ENCODE measurements around the gene MLC1.
"Not testable (repeated sequence)": the region's sequence is repeated elsewhere in the genome, so short reads cannot be mapped to it uniquely, and the experiment has no call there.

Gene MLC1

GRCh38 chr22:50102946-50103345 is 17.7 kb upstream of the MLC1 start:
- DNase-seq = no peak

DNA sequence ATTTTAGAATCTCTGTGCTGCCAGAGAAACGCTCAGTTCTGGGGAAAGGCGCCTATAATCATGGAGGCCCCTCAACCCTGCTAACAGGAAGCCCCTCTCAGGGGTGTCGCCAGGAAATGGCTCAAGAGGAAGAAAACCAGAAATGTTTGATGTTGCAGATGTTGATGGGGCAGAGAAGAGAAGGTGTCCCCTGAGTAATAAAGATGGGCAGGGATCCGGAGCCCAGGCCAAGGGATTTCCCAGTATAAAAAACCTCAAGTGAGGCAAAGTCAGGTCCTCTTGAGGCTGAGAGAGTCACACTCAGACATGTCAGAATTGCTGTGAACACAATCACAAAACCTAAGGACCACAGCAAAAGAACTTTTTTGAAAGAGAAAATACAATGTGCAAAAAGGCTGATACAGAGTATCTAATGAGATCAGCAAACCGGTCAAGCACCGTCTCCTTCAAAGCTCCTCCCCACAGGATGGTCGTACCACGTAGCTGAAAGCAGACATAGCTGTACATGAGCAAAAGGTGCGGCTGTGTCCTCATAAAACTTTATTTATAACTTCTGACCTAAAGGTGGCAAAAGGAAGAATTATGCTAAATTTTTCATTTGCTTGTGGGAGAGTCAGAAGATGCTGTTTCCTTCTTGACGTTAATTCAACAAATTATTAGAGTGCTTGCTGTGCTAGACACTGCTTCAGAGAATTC is 16.8 kb upstream of the MLC1 start:
- DNase-seq = no peak

DNA sequence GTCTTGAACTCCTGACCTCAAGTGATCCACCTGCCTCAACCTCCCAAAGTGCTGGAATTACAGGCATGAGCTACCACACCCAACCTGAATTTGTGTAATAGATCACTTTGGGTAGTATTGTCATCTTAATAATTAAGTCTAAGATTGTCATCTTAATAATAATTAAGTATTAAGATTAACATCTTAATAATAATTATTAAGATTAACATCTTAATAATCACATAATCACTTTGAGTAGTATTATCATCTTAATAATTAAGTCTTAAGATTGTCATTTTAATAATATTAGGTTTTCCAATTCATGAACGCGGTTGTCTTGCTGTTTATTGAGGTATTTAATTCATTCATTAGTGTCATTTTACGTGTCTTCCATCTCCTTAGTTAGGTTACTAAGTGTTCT is 12.8 kb upstream of the MLC1 start:
- no peak for DNase-seq

DNA sequence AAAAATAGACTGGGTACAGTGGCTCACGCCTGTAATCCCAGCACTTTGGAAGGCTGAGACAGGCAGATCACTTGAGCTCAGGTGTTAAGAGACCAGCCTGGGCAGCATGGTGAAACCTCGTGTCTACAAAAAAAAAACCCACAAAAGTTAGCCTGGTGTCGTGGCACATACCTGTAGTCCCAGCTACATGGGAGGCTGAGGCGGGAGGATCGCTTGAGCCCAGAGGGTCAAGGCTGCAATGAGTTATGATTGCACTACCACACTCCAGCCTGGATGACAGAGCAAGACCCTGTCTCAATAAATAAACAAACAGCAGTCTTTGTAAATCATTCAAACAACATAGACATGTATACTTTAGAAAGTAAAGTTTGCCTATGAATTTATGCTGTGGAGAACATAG is 7.1 kb upstream of the MLC1 start:
- no peak for DNase-seq

DNA sequence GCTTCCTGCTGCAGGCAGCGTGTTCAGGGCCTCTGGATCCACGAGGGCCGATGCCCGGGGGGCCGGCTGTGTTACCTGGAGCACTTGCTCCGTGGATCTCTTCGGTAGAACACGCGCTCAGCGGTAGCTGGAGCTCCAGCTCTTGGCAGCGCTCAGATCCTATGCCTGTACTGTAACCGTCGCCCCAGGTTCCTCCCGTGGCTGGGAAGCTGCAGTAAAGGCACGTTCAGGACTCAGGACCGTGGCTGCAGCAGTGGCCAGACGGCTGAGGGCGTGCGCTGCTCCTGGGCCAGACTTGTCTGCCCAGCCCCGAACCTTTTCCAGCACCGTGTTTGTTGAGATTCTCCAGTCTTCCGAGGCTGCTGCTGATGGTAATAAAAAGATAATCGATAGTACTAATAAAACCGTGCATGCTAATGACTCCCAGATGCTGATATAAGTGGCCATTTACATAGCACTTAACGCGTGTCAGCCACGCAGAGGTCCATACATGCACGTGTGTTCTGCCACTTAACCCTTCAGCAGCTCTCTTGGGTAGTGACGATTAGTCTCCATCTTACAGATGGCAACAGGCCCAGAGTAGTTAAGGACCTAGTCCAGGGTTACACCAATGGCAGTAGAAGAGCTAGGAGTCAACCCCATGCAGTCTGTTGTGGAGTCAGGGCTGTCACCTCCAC is 6.0 kb upstream of the MLC1 start:
- DNase-seq = no peak

DNA sequence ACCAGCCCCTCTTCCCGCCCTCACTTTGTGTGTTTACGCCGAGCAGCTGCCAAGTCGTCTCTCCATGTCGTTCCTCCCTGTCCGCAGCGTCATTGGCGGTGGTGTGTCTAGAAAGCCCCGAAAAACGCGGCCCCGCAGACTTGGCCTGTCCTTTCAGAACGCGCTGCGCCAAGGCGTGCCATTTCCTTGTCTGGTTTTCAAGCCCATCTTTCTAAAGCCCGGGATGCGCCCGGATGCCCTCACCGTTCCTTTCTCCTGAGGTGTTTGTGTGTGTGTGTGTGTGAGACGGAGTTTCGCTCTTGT is 5.1 kb upstream of the MLC1 start:
- DNase-seq = no peak

GRCh38 chr22:50089682-50090411 is 4.6 kb upstream of the MLC1 start, which contains the start of gene MOV10L1:
MOV10L1 (plus strand) TSS chr22:50090006; CDS start chr22:50090089, 83 bp downstream.
- peak in 5 of 14 donors; percentile 6 to 63 (median 26) for DNase-seq

GRCh38 chr22:50089231-50089630 is 4.0 kb upstream of the MLC1 start:
- DNase-seq = no peak

DNA sequence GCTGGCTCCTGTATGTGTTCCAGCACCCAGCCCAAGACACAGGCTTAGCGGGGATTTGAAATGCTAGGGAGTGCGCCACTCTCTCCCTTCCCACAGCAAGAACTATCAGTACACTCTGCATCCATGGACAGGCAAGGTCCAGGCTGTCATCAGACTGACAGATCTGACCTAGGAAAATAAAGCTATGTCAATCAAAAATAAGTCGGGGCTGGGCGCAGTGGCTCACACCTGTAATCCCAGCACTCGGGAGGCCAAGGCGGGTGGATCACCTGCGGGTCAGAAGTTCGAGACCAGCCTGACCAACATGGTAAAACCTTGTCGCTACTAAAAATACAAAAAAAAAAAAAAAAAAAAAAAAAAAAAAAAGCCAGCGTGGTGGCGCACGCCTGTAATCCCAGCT is 2.9 kb upstream of the MLC1 start:
- no peak for DNase-seq

GRCh38 chr22:50087646-50088045 is 2.4 kb upstream of the MLC1 start:
- no peak for DNase-seq

GRCh38 chr22:50086975-50087374 is 1.7 kb upstream of the MLC1 start:
- DNase-seq = not testable (repeated sequence)

DNA sequence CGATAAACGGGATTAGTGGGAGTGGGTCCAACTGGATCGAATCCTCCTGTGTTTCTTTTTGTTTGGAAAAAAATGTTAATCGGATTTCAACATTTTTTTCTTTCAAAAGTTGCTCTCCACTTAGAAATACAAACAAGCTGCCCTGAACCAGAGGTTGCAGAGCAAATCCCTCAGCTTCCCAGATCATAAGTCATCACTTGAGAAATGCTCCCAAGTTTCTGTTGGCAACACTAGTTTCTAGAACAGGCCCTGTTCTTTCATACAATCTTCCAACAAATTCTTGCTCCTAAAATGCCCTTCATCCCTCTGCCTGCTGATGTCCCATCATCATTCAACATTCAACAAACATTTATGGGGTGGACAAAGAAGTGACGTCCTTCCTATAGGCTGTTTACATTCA is 1.3 kb upstream of the MLC1 start:
- no peak for DNase-seq

DNA sequence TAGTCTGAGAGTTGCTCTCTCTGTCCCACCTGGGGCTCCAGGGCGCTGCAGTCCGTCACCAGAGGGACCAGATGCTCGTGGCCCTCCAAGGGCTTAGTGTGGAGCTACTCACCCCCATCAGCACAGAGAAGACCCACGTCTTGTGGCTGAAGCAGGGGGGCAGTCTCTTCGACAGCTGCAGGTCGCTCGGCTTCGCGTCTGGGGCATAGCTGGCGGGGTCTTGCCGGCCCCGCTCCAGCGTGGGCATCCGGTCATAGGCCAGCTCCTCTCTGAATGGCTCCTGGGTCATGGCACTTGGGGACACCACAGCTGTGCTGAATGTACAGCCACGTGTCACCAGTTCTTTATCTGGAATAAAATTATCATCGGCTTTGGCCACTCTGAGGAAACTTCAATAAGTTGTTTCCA is 608 bp downstream of the MLC1 start:
- no peak for DNase-seq

DNA sequence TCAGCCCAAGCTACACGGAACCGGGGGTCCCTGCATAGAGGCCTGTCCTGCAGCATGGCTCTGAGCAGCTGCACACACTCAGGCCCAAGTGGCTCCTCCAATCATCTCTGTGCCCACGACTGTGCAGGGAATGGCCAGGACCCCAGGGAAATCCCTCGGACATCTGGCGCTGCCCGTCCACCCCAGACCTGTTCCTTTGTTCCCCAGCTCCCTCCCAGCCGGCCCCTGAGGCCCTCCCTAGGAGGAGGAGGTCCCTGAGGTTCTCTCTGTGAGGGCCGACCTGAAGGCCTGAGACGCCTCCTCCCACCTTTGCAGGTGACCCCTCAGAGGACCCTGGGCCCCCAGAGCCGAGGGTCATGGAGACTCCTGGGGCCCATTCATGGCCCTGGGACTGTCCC is 1.1 kb downstream of the MLC1 start:
- no peak for DNase-seq

DNA sequence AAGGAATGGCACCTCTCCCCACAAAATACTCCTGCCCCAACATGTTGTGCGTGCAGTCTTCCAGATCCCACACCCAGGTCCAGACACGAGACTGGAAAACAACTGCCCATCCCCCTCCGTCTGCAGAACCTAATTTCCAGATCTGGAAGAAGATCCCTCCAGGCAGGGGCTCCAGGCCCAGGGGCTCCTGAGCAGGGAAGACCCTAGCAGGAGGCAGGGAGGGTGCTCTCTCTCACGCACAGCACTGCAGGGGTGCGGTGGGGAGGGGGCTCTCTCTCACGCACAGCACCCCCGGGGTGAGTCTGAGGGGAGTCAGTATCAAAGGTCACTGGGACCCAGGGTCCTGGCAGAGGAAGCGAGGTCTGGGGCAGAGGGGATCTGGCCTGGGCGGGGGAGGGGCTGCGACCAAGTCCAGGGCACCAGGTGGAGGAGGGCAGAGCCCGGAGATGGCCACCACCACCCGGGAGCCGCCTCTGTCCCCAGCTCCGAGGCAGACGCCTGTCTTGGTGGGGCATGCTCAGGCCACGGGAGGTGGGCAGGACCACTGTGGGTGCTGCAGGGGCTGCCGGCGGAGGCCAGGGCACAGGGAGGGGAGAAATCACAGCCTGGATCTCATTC is 1.7 kb downstream of the MLC1 start:
- DNase-seq = no peak

- no peak for DNase-seq
Observed at GRCh38 chr22:50082961-50083461, 2.2 kb downstream of the MLC1 start.

DNA sequence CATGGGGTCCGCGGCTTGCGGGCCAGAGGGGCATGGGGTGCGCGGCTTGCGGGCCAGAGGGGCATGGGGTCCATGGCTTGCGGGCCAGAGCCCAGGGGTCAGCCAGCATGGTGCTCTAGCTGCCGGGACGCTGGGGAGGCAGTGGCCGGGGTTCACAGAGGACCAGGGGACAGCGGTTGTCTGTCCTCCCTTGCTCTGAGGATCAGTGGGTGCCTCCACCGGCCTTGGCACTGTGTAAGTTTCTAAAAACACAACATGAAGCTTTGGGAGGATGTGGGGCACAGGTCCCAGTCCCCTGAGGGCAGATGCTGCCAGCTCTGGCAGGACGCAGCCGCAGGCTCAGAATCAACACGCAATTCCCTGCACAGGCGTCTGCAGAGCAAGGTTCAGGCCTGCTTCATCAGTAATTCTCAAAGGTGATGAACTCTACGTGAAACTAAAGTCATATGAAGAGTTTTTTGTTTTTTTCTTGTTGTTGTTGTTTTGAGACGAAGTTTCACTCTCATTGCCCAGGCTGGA is 3.0 kb downstream of the MLC1 start:
- no peak for DNase-seq

GRCh38 chr22:50081426-50082196 is 3.6 kb downstream of the MLC1 start:
- DNase-seq = no peak

- no peak for DNase-seq
Observed at GRCh38 chr22:50080077-50080465, 5.2 kb downstream of the MLC1 start.

DNA sequence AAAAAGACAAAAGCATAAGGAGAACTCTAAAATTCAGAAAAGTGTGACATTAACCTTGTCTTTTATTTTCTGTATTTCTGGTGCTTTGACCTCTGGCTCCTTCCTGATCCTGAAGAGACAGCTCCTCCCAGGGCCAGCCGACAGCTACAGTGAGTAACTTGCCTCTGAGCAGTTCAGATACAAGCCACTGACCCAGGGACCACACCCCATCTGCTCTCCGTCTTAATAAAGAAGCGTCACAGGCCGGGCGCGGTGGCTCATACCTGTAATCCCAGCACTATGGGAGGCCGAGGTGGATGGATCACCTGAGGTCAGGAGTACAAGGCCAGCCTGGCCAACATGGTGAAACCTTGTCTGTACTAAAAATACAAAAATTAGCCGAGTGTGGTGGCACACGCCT is 6.5 kb downstream of the MLC1 start:
- DNase-seq = no peak

DNA sequence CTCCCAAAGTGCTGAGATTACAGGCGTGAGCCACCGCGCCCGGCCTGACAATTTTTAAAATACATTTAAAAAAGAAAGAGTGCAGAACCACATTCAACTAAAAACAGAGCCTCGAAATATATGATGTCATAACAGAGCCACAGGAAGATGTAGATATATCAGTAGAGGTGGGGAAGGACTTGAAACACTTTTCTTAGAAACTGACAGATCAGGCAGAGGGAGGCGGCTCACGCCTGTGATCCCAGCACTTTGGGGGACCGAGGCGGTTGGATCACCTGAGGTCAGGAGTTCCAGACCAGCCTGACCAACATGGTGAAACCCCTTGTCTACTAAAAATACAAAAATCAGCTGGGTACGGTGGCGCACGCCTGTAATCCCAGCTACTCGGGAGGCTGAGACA is 7.0 kb downstream of the MLC1 start:
- DNase-seq = no peak
